ENCODE data around the gene LCLAT1.

LCLAT1 gene

GRCh38 chr2:30405260-30405605, 41.8 kb upstream of the LCLAT1 start:
- no peaks in the 10 kb centered on the region for H3K27me3 ChIP-seq (ENCODE audit: insufficient read depth, poor library complexity, severe bottlenecking)
- TF ChIP-seq, protein P1, sequence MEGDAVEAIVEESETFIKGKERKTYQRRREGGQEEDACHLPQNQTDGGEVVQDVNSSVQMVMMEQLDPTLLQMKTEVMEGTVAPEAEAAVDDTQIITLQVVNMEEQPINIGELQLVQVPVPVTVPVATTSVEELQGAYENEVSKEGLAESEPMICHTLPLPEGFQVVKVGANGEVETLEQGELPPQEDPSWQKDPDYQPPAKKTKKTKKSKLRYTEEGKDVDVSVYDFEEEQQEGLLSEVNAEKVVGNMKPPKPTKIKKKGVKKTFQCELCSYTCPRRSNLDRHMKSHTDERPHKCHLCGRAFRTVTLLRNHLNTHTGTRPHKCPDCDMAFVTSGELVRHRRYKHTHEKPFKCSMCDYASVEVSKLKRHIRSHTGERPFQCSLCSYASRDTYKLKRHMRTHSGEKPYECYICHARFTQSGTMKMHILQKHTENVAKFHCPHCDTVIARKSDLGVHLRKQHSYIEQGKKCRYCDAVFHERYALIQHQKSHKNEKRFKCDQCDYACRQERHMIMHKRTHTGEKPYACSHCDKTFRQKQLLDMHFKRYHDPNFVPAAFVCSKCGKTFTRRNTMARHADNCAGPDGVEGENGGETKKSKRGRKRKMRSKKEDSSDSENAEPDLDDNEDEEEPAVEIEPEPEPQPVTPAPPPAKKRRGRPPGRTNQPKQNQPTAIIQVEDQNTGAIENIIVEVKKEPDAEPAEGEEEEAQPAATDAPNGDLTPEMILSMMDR (IDR thresholded peaks at IDR 0.05; ENCODE audit: insufficient read depth, low read length) = no peak
- no peak for TF ChIP-seq GABPA (IDR thresholded peaks at IDR 0.05; ENCODE audit: low read depth)
- TF ChIP-seq SPI1 (IDR thresholded peaks at IDR 0.05; ENCODE audit: borderline replicate concordance, low read depth) = no peak
- no peak for TF ChIP-seq POLR2AphosphoS5 (IDR thresholded peaks at IDR 0.05; ENCODE audit: low read depth)
- TF ChIP-seq REST (IDR thresholded peaks at IDR 0.05; ENCODE audit: insufficient replicate concordance, low read depth) = no peak
- H3K27ac ChIP-seq (replicated peaks) = no peak overlapping the region
- no peak for DNase-seq (ENCODE audit: low read depth in 1 of 2, low spot score in 1 of 2)
- no peak overlapping the region for H3K4me3 ChIP-seq (replicated peaks; ENCODE audit: insufficient read depth, low read length)

DNA sequence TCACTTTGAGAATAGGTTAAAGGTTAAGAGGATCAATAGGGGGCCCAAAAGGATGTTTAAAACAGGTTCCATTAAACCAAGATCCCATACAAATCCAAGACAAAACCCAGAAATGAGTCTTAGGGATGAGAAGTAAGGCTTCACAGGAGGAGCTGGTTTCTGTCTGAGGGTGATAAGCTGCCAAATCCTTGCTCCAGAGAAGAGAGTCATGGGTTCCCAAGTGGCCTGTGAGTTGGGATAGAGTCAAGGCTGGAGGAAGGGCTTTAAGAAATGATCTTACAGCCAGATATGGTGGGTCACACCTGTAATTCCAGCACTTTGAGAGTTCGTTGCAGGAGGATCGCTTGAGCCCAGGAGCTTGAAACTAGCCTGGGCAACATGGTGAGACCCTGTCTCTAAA, 40.2 kb upstream of the LCLAT1 start:
- H3K4me3 ChIP-seq (replicated peaks; ENCODE audit: insufficient read depth, low read length) = no peak overlapping the region
- no peak for TF ChIP-seq GABPA (IDR thresholded peaks at IDR 0.05; ENCODE audit: low read depth)
- no peak for TF ChIP-seq REST (IDR thresholded peaks at IDR 0.05; ENCODE audit: insufficient replicate concordance, low read depth)
- no peak for TF ChIP-seq POLR2AphosphoS5 (IDR thresholded peaks at IDR 0.05; ENCODE audit: low read depth)
- no peak for TF ChIP-seq SPI1 (IDR thresholded peaks at IDR 0.05; ENCODE audit: borderline replicate concordance, low read depth)
- TF ChIP-seq, protein P1 (IDR thresholded peaks at IDR 0.05; ENCODE audit: insufficient read depth, low read length) = no peak
- no peak overlapping the region for H3K27ac ChIP-seq (replicated peaks)
- no peaks in the 10 kb centered on the region for H3K27me3 ChIP-seq (ENCODE audit: insufficient read depth, poor library complexity, severe bottlenecking)
- DNase-seq (ENCODE audit: low read depth in 1 of 2, low spot score in 1 of 2) = no peak

DNA sequence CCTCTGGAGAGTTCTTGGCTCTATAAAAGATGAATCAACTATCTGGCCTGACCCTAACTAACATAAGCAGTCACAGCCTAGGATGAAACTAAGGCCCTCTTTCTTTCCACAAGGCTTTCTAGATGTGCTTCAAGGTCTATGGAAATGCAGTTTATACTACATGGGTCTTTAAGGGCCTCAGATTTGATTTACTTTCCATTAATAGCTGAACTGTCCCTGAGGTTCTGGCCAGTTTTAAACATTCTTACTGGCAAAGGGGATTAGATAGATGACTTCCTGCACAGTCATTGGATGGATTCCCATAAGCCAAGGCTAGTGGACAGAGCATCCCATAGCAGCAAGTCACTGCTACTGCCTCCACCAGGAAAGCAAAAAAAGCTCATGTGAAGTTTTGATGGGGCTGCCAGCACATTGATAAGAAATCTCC, 38.1 kb upstream of the LCLAT1 start:
- DNase-seq (ENCODE audit: low read depth in 1 of 2, low spot score in 1 of 2) = no peak
- no peaks in the 10 kb centered on the region for H3K27me3 ChIP-seq (ENCODE audit: insufficient read depth, poor library complexity, severe bottlenecking)
- no peak overlapping the region for H3K4me3 ChIP-seq (replicated peaks; ENCODE audit: insufficient read depth, low read length)
- TF ChIP-seq, protein P1 (IDR thresholded peaks at IDR 0.05; ENCODE audit: insufficient read depth, low read length) = no peak
- no peak for TF ChIP-seq SPI1 (IDR thresholded peaks at IDR 0.05; ENCODE audit: borderline replicate concordance, low read depth)
- no peak for TF ChIP-seq REST (IDR thresholded peaks at IDR 0.05; ENCODE audit: insufficient replicate concordance, low read depth)
- TF ChIP-seq GABPA (IDR thresholded peaks at IDR 0.05; ENCODE audit: low read depth) = no peak
- no peak for TF ChIP-seq POLR2AphosphoS5 (IDR thresholded peaks at IDR 0.05; ENCODE audit: low read depth)
- H3K27ac ChIP-seq (replicated peaks) = no peak overlapping the region

Measured in HL-60 (cell line).